IPS DF 4.7 (cell line): Measurements from ENCODE around the gene CST9.
"Not testable (repeated sequence)": the region's sequence is repeated elsewhere in the genome, so short reads cannot be mapped to it uniquely, and the experiment has no call there.

ENCODE experiments used
- DNase-seq: peaks from one replicate; pipeline ENCODE4 v3.0.0-alpha.2; 2013; ENCODE audit warnings: low spot score; ENCODE audit errors: extremely low read depth

CST9 gene

GRCh38 chr20:23588434-23589403 lies 17.0 kb downstream of the CST9 start:
- no peak for DNase-seq

GRCh38 chr20:23587631-23588030 lies 18.1 kb downstream of the CST9 start:
- no peak for DNase-seq

- no peak for DNase-seq
Observed at GRCh38 chr20:23586735-23587525, 18.8 kb downstream of the CST9 start.

GRCh38 chr20:23585808-23586734 lies 19.6 kb downstream of the CST9 start:
- DNase-seq: no peak

DNA sequence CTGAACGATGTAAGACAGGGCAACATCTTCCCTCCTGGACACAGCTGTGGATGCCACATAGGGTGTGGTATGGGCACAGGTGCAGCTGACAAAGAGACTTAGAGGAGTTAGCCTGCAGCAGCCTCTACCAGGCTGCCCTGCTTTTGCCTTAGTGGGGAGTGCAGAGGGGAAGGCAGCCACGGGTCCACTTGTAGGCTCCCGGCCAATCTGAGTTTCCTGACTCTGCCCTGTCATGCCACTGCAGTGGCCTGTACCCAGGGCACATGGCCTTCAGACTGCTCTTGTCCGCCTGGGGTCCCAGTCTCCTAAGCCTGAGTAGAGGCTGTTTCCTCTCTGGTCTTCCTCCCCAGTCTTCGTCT lies 20.3 kb downstream of the CST9 start:
- DNase-seq: no peak

- DNase-seq: no peak
Observed at GRCh38 chr20:23584434-23585199, 21.1 kb downstream of the CST9 start.

- no peak for DNase-seq
Observed at GRCh38 chr20:23583526-23583925, 22.2 kb downstream of the CST9 start.

DNA sequence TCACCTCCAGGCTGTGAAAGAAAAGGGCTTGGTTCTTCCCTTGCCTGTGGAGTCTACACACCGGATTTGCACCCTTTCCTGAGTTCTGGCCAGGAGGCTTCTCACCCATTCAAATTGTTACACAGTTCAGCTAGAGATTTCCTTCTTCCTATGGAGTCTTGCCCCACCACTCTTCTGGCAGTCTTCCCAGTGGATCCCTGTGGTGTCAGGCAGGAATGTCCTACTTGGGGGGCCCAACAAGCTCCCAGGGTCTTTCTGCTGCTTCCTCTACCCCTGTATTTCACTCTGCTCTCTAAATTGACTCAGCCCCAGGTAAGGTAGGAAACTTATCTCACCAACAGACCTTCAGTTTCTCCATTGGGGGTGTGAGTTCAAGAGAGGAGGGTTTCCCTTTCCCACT lies 23.4 kb downstream of the CST9 start:
- DNase-seq: no peak

- DNase-seq: not testable (repeated sequence)
Observed at GRCh38 chr20:23581833-23582232, 23.9 kb downstream of the CST9 start.

GRCh38 chr20:23574977-23575376 lies 30.7 kb downstream of the CST9 start:
- no peak for DNase-seq

DNA sequence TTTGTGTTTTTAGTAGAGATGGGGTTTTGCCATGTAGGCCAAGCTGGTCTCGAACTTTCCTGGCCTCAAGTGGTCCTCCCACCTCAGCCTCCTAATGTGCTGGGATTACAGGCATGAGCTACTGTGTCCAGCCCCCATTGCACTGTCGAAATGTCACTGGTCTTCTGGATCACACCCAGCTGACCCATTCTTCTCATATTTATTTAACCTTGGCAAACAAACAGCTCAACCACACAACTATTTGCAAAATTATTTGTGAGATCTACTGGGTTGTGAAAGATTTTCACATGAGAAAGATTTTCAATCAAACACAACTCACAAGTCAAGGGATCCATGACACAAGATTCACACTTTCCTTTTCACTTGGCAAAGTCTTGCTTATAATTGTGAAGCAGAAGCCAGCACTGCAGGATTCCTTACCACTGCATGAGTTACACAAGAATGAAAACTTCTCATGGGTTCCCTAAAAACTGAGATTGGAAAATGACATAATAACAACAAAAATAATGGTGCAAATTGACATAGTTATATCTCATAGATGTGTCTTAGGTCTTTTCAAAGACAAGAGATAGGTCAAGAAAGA lies 35.4 kb downstream of the CST9 start:
- no peak for DNase-seq

- DNase-seq: no peak
Observed at GRCh38 chr20:23569570-23569969, 36.1 kb downstream of the CST9 start.

DNA sequence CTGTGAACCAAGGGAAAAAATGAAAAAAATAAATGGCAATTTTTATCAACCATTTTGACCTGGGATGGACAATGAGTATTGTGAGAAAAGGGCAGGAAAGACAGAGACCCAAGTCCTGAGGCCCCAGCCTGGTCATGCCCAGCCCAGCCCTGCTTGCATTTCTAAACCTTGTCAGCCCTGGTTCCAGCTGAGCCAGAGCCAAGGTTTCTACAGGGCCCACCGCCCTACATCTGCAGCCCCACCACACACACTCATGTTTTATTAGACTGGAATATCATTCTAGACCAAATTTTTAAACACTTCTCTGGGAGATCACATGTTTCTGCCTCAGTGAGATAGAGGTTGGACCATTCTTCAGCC lies 36.8 kb downstream of the CST9 start:
- DNase-seq: no peak

GRCh38 chr20:23568320-23568970 lies 37.3 kb downstream of the CST9 start, which contains the start of gene CST9L:
Gene CST9L, minus strand, starts transcription at chr20:23568484. Its CDS starts 34 bp downstream, at chr20:23568450.
- DNase-seq: no peak

DNA sequence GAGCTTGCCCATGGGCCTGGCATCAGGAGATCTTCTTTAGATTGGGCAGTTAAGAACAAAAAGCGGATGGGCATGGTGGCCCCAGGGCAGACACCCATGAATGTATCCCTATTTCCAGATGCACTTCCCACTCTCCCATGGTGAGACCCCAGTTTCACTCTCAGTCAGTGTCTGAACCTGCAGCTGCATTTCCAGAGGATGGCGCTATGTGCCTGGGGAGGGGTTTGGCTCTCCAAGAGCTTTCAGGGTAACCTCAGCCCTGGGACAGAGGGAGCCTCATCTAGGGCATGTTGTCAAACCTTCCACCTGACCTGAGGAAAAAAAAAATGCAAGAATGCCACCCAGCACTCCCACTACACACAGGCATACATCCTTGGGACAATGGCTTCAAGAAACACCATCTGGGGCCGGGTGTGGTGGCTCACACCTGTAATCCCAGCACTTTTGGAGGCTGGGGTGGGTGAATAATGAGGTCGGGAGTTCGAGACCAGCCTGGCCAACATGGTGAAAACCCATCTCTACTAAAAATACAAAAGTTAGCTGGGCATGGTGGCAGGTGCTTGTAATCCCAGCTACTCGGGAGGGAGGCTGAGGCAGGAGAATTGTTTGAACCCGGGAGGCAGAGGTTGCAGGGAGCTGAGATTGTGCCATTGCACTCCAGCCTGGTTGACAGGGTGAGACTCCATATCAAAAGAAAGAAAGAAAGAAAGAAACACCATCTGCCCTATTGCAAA lies 39.4 kb downstream of the CST9 start:
- no peak for DNase-seq

- DNase-seq: no peak
Observed at GRCh38 chr20:23565503-23566045, 40.1 kb downstream of the CST9 start.

DNA sequence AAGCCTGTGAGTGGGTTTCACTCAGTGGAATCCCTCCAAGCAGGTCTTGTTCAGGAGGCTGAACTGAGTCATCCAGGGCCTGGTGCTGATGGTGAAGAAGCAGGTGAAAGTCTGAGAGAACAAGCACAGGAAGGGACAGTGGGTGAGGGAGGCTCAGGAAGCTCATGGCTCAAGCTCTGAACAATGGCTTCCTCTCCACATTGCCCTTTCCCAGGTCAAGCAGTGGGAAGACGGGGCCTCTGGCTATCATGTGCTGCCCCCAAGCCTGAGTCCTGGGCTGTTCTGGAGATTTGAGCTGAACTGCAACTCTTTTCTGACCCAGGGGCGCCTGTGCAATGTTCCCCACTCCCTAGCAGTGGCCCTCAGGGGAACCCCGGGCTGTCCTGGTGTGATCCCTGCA lies 40.8 kb downstream of the CST9 start:
- DNase-seq: no peak

DNA sequence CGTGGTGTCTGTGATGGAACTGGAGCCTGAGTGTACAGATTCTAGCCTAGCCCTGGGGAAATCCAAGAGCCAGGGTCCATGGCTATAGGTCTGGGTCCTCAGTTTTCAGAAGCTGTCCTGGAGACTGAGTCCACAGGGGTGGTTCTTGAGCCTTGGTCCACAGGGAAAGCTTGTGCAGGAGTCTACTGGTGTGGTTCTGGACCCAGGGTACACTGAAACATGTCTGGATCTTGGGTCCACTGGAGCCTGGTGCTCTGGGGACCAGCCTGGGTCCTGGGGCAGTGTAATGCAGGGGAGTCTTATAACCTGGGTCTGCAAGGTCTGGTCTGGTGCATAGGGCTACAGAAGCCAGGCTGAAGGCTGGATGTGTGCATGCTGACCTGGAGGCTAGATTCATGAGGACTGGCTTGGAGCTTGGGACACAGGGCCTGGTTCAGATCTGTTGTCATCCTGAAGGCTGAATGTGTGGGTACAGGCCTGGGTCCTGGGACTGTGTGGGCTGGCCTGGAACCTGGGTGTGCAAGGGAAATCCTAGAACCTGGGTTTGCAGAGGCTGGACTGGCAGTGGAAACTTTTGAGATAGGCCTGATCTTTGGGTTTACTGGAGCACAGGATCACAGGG lies 42.9 kb downstream of the CST9 start:
- no peak for DNase-seq
